ENCODE data around the gene CHD5. TPM values are rescaled to one million over a fixed set of nuclear protein-coding genes. Genes with fewer than 3 reads are reported as not detected.

Gene CHD5
- total RNA-seq, 1 donor from 2014 or later = under 0.01 TPM

GRCh38 chr1:6134206-6134605 is 45.9 kb downstream of the CHD5 start:
- no peak for DNase-seq (ENCODE audit: low read depth in 2 of 2)

GRCh38 chr1:6133146-6133895 is 46.8 kb downstream of the CHD5 start:
- DNase-seq (ENCODE audit: low read depth in 2 of 2) = no peak

- DNase-seq (ENCODE audit: low read depth in 2 of 2) = no peak
Measured at GRCh38 chr1:6131561-6131960, 48.6 kb downstream of the CHD5 start.

GRCh38 chr1:6130596-6130995 is 49.5 kb downstream of the CHD5 start:
- no peak for DNase-seq (ENCODE audit: low read depth in 2 of 2)

- no peak for DNase-seq (ENCODE audit: low read depth in 2 of 2)
Measured at GRCh38 chr1:6130036-6130435, 50.1 kb downstream of the CHD5 start.

GRCh38 chr1:6129313-6129712 is 50.8 kb downstream of the CHD5 start:
- DNase-seq (ENCODE audit: low read depth in 2 of 2) = no peak

GRCh38 chr1:6128276-6129081 is 51.6 kb downstream of the CHD5 start:
- DNase-seq (ENCODE audit: low read depth in 2 of 2) = no peak

- DNase-seq (ENCODE audit: low read depth in 2 of 2) = peak; percentile 12 to 70
Measured at GRCh38 chr1:6127587-6128163, 52.4 kb downstream of the CHD5 start.

- DNase-seq (ENCODE audit: low read depth in 2 of 2) = no peak
Measured at GRCh38 chr1:6126521-6127067, 53.5 kb downstream of the CHD5 start.

- no peak for DNase-seq (ENCODE audit: low read depth in 2 of 2)
Measured at GRCh38 chr1:6126028-6126427, 54.1 kb downstream of the CHD5 start.

- DNase-seq (ENCODE audit: low read depth in 2 of 2) = no peak
Measured at GRCh38 chr1:6125366-6125765, 54.8 kb downstream of the CHD5 start.

- no peak for DNase-seq (ENCODE audit: low read depth in 2 of 2)
Measured at GRCh38 chr1:6124746-6125365, 55.3 kb downstream of the CHD5 start.

- no peak for DNase-seq (ENCODE audit: low read depth in 2 of 2)
Measured at GRCh38 chr1:6124341-6124740, 55.8 kb downstream of the CHD5 start.

GRCh38 chr1:6123816-6124215 is 56.3 kb downstream of the CHD5 start:
- DNase-seq (ENCODE audit: low read depth in 2 of 2) = no peak

- no peak for DNase-seq (ENCODE audit: low read depth in 2 of 2)
Measured at GRCh38 chr1:6123083-6123482, 57.0 kb downstream of the CHD5 start.

GRCh38 chr1:6121651-6122370 is 58.3 kb downstream of the CHD5 start:
- DNase-seq (ENCODE audit: low read depth in 2 of 2) = no peak

- DNase-seq (ENCODE audit: low read depth in 2 of 2) = no peak
Measured at GRCh38 chr1:6121021-6121421, 59.1 kb downstream of the CHD5 start.

GRCh38 chr1:6118415-6118814 is 61.7 kb downstream of the CHD5 start:
- no peak for DNase-seq (ENCODE audit: low read depth in 2 of 2)

GRCh38 chr1:6117624-6118023 is 62.5 kb downstream of the CHD5 start:
- no peak for DNase-seq (ENCODE audit: low read depth in 2 of 2)

- no peak for DNase-seq (ENCODE audit: low read depth in 2 of 2)
Measured at GRCh38 chr1:6117064-6117463, 63.1 kb downstream of the CHD5 start.

GRCh38 chr1:6116137-6116536 is 64.0 kb downstream of the CHD5 start:
- peak in 1 of 2 donors; percentile 43 for DNase-seq (ENCODE audit: low read depth in 2 of 2)

Measured in dermis microvascular lymphatic vessel endothelial cell (primary cell).